GM15510 (cell line): Measurements from ENCODE around the gene SLC22A14.

ENCODE experiments used
- POLR2A ChIP-seq: IDR thresholded peaks from 3 replicates; pipeline ENCODE4 v1.6.1; 2011; ENCODE audit warnings: borderline replicate concordance; ENCODE audit not compliant: insufficient read length; ENCODE audit errors: extremely low read depth

Gene SLC22A14, protein sequence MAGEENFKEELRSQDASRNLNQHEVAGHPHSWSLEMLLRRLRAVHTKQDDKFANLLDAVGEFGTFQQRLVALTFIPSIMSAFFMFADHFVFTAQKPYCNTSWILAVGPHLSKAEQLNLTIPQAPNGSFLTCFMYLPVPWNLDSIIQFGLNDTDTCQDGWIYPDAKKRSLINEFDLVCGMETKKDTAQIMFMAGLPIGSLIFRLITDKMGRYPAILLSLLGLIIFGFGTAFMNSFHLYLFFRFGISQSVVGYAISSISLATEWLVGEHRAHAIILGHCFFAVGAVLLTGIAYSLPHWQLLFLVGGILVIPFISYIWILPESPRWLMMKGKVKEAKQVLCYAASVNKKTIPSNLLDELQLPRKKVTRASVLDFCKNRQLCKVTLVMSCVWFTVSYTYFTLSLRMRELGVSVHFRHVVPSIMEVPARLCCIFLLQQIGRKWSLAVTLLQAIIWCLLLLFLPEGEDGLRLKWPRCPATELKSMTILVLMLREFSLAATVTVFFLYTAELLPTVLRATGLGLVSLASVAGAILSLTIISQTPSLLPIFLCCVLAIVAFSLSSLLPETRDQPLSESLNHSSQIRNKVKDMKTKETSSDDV

DNA sequence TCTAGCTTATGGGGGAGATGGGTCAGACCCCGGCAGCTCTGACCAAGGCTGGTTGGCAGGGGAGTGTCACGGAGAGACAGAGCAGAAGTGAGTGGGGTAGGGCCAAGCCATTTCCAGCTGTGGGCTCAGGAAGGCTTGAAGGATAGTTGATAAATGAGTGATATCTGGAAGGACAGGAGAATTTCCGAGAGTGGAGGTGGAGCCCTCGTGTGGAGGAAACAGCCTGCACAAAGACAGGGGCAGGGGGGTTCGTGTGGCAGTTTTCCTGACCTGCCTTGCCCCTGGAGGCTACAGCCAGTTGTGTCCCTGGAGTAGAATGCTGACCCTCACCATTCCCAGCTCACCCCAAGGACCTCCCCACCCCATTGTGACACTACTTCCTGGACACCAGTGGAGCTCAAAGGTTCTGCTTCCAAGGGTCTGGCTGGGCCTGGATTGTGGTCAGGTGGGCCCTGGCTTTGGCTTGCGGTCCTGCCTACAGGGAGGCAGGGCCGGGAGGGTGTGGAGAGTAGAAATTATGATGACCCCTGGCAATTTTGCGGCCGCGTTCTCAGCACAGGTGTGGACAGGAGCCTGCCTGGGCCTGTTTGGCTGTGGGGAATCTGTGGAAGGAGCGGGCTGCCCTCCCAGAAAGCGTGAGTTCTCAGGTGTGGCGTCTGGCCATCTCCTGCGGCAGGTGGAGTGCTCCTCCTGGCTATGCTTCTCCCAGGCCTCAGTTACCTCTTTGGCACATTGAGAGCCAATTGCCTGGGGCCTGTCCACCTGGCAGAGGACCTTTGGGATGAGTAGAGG is at the start of gene SLC22A14:
SLC22A14 (plus strand) TSS at position 400 of the 792 bp plus-strand sequence. CDS start 23,733 bp downstream, outside the sequence.
- no peak for TF ChIP-seq POLR2A

DNA sequence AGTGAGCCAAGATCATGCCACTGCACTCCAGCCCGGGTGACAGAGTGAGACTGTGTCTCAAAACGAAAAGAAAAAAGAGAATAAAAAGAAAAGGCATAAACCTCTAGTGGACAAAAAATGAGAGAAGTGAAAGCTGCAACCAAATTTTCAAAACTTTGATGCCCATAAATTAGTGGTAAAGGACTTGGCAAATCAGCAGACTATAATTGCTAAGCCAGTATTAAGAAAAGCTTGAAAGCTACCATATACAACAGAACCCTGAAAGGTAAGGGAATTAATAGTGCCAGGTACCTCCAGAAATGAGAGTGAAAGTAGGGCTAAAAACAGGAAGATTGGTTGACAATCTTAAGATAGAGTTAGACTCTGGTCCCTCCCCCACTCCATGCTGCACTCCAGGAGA is 49.4 kb upstream of the SLC22A14 start:
- no peak for TF ChIP-seq POLR2A

DNA sequence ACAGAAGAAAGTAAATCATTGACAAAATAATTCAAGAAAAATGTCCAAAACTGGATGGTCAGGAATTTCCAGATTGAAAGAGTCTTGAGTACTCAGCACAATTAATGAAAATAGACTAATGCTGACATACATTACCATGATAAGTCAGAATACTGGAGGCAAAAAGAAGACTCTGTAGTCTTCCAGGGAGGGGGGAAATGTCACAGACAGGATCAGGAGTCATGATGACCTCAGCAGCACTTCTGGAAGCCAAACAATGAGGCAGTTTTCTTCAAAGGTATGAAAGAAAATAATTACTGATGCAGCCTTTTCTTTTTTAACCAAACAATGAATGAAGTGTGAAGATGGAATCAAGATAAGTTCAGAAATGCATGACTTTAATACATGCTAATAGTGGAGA is 46.6 kb upstream of the SLC22A14 start:
- no peak for TF ChIP-seq POLR2A

DNA sequence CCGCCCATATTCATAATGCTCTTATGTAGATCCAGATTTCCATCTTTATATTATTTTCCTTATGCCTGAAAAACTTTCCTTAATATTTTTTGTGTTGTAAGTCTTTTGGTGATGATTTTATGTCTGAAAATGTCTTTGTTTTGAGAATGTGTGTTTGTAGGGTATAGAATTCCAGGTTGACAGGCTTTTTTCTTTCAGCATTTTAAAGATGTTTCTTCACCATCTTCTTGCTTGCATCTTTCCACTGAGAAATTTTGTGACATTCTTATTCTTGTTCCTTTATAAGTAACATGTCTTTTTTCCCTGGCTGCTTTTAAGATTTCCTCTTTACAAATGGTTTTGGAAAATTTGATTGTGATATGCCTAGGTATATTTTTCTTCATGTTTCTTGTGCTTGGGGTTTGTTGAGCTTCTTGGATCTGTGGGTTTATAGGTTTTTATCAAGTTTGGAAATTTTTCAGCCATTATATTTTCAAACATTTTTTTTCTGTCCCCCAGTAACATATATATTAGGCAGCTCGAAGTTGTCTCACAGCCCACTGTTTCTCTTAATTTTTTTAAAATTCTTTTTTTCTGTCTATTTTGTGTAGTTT is 43.6 kb upstream of the SLC22A14 start:
- no peak for TF ChIP-seq POLR2A

DNA sequence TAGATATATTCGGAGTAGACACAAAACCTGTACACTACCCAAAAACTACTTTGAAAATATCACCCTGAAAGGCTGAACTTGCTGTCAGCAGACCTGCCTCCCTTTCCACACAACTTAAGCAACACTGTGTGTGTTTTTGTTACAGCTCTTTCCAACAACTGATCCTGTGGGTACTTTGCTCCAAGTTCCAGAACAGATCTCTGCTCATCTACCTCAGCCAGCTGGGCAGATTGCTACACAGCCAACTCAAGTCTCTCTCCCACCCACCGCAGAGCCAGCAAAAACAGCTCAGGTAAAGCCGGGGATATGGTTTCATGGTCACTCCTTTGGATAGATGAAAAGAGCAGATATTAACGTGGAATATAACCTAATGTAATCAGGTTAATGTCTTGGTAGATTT is 36.2 kb upstream of the SLC22A14 start:
- TF ChIP-seq POLR2A, result no peak

DNA sequence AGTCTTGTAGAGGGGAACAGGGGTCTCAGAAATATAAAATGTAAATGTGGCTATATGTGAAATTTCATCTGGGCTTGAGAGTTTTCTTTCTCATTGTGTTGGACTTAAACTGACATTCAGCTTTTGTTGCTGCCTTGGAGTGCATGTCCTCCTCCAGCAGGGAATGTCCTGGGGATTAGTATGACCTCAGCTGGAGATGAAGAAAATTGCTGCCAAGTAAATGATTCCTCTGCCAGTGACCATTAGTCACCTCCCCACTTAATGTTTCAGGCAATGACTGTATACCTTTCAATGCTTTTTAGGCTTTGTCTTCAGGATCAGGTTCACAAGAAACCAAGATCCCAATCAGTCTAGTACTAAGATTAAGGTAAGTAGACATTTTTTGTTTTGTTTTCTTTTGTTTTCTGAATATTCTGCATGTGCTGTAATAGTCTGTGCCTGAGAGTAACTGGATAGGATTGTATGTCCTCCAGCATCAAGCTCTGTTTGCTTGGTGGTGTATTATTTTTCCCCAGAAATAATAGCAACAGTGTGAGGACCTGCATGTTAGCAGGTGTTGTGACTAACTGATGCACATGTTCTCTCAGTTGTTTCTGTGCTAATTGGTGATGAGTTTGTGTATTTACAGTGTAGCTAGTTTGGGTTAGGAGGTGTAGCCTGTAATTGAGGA is 34.6 kb upstream of the SLC22A14 start:
- TF ChIP-seq POLR2A, result no peak

DNA sequence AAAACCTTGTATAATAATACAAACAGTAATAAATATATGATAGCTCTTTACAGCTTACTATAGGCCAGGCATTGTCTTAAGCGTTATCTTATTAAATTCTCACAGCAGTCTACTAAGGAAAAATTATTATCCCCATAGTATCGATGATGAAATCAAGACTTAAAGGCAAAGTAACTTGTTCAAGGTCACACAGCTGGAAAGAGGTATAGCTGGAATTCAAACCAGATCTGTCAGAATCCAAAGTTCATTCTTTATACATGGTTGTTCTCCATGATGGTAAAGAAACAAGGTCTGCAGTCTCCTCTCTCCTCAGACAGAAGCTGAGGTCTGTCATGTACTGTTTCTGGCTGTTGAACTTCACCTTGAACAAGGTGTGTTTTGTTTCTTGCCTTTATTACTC is 31.9 kb upstream of the SLC22A14 start:
- no peak for TF ChIP-seq POLR2A

DNA sequence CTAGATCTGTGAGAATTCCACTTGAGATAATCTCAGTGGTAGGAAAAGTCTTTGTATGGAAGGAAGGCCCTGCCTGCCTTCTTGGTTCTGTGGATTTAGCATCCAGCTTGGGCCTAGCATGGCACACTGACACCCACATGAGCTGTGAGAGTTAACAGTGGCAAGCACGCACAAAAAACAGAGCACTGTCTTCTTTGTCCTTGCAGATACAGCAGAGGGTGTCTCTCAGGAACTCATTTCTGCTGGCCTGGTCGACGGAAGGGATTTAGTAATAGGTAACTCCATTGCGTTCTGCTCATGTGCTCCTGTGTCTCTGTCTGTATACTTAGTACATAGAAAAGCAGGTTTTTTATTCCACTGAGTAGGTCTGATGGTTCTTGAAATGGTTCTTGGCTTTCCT is 30.9 kb upstream of the SLC22A14 start:
- no peak for TF ChIP-seq POLR2A

DNA sequence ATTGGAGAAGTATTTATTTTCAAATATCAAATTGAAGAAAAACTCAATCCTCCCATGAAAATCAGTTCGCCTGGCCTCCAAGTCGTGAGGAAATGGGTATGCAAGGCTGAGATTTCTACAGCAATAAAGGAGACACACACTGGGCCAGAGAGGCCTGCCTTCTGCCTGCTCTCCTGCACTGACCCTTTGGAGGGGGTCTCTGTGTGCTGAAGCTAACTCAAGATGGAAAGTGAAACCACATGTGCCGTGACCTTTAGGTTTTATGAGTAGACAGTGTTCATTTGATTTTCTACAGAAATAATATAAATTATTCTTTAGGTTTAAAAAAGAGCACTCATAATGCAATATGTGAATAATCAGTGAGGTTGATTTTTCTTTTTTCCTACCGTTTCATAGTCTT is 28.4 kb upstream of the SLC22A14 start:
- no peak for TF ChIP-seq POLR2A

DNA sequence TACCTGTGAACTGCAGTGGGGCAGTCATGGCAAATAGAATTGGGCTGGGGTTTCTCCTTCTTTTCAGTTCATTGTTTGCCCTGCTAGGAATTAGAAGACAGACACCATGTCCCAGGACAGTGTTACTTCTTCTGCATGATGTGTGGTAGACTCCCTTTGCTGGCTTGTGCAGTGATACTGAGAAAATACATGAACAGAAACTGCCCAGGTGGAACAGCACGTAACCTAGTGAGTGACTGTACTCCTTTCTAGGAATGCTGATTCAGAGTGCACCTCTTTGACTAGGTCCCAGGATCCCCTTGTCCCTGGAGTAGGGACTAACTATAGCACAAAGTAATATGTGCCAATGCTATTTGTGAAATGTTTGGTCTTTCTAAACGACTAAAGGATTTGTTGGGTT is 27.2 kb upstream of the SLC22A14 start:
- no peak for TF ChIP-seq POLR2A

DNA sequence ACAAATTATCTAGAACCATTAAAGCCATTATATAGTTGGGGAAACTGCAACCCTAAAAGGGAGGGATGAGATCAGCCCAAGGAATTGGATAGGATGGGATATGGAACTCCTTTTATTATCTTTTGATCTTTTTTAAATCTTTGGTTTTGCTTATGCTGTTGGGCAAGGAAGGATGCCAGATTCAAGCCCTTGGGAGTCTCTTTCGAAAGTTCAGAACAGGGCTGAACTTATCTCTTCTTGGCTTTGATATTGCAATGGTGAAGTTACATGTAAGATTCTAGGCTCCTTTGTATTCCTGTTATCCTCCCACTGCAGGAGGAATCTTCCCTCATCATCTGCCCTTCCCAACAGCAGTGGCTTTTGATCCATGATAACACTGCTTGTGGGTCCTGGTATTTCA is 26.5 kb upstream of the SLC22A14 start:
- no peak for TF ChIP-seq POLR2A

DNA sequence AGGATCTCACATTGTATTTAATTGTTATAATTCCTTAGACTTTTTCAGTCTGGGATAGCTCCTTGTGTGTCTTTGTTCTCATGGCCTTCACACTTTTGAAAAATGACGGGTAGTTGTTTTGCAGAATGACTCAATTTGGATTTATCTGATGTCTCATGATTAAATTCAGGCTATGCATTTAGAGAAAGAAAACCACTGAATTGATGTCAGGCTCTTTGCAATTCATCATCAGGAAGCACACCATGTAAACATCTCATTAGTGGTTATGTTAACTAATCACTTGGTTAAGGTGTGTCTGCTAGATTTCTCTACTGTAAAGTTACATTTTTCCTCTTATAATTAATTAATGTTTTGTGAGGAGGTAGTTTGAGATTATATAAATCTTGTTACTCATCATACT is 24.5 kb upstream of the SLC22A14 start:
- no peak for TF ChIP-seq POLR2A

DNA sequence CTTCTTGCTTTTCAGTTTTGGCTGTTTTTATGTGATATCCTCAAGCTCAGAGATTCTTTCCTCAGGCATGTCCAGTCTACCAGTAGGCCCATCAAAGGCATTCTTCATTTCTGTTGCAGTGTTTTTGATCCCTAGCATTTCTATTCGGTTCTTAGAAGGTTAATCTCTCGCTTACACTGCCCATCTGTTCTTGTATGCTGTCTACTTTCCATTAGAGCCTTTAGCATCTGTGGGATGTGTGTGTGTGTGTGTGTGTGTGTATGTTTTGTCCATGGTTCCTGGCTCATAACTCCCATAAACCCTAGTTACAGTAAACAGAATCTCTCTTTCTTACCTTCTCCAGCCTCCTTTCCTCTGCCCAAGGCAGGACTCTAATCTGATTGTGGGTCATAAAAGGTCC is 21.6 kb upstream of the SLC22A14 start:
- no peak for TF ChIP-seq POLR2A

DNA sequence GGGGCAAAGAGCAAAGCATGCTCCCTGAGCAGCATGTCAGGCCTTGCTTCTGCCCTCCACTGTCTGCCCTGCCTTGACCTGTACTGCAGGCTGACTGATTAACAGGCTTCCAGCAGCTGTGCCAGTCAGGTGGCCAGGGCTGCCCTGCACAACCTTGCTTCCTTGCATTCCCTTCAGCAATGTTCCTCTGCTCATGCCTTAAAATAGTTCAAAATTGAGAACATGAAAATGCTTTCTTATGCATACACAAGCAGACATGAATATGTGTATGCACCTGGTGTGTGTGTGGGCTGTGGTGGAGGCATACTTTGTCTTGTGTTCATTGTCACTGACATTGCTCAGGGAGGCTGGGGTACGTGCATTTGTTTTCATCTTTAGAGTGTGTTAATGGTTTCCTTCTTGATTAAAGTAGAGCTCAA is 17.7 kb upstream of the SLC22A14 start:
- TF ChIP-seq POLR2A, result no peak
